Caco-2 (cell line): ENCODE results near the gene HOXC9. TPM values are rescaled to one million over a fixed set of nuclear protein-coding genes. Genes with fewer than 3 reads are reported as not detected.
A peak's percentile ranks its signal among the peaks of the same experiment; 100 is the strongest.

ENCODE experiments used
- BruUV-seq: library from RNA; stranded (reverse); fragments of 400-500 nt; replicated peaks from 2 replicates; lab custom pipeline; 2021; lab: Mats Ljungman, UMichigan
- CTCF ChIA-PET: fragments of 300-600 bp; sonication (Branson Sonifier 250); formaldehyde crosslinking; loops from one replicate; lab custom pipeline; 2022; ENCODE audit warnings: antibody characterized with exemption; lab: Charles Lee
- POLR2A ChIA-PET: fragments of 300-600 bp; sonication (Branson Sonifier 250); formaldehyde crosslinking; loops from one replicate; lab custom pipeline; 2022; ENCODE audit warnings: antibody characterized with exemption; lab: Charles Lee
- DNase-seq, 2 experiments: peaks; one replicate each; pipeline versions ENCODE4 v3.0.0 to v3.0.0-alpha.2; 2020 to 2022
- H3K27me3 ChIP-seq: replicated peaks from 2 replicates; pipeline ENCODE4 v1.6.0; 2011; ENCODE audit warnings: low read length; ENCODE audit not compliant: control insufficient read depth, insufficient read depth
- H3K36me3 ChIP-seq: 2 replicates; pipeline ENCODE4 v1.5.1; 2011; ENCODE audit warnings: low read length; ENCODE audit not compliant: control insufficient read depth, insufficient read depth
- H3K4me1 ChIP-seq: fragments of 250-450 bp; sonication (Bioruptor Pico); 2 replicates; pipeline ENCODE4 v1.5.1; 2020; ENCODE audit warnings: mild to moderate bottlenecking
- H3K4me3 ChIP-seq: 2 replicates; pipeline ENCODE4 v1.5.1; 2011; ENCODE audit warnings: low read depth, mild to moderate bottlenecking, control low read depth, low read length
- H3K9me3 ChIP-seq: fragments of 250-450 bp; sonication (Bioruptor Pico); 2 replicates; pipeline ENCODE4 v1.5.1; 2020; ENCODE audit warnings: mild to moderate bottlenecking, moderate library complexity
- H3K27ac Mint-ChIP-seq: one replicate; pipeline ENCODE4 v1.8.0; 2022; ENCODE audit warnings: mixed read lengths; ENCODE audit not compliant: unreplicated experiment
- H3K27me3 Mint-ChIP-seq: one replicate; pipeline ENCODE4 v1.8.0; 2022; ENCODE audit warnings: mixed read lengths; ENCODE audit not compliant: insufficient read depth, unreplicated experiment
- H3K36me3 Mint-ChIP-seq: one replicate; pipeline ENCODE4 v1.8.0; 2022; ENCODE audit warnings: mild to moderate bottlenecking, mixed read lengths; ENCODE audit not compliant: insufficient read depth, unreplicated experiment
- H3K4me1 Mint-ChIP-seq: one replicate; pipeline ENCODE4 v1.8.0; 2022; ENCODE audit warnings: low read depth, mixed read lengths; ENCODE audit not compliant: unreplicated experiment
- H3K4me3 Mint-ChIP-seq: one replicate; pipeline ENCODE4 v1.8.0; 2022; ENCODE audit warnings: mild to moderate bottlenecking, moderate library complexity, mixed read lengths; ENCODE audit not compliant: unreplicated experiment
- H3K9me3 Mint-ChIP-seq: one replicate; pipeline ENCODE4 v1.8.0; 2022; ENCODE audit warnings: mixed read lengths; ENCODE audit not compliant: unreplicated experiment
- CTCF ChIP-seq, 2 experiments: fragments of 200-600 bp in 1 of 2; IDR thresholded peaks; 1 replicate in 1 of 2; 2 replicates in 1 of 2; pipeline versions ENCODE4 v1.5.1 to v1.8.0; 2011 to 2022; ENCODE audit warnings: antibody characterized with exemption in 1 of 2, control low read depth in 1 of 2, inconsistent platforms in 1 of 2, low read depth in 1 of 2, low read length in 1 of 2, mild to moderate bottlenecking in 1 of 2, moderate library complexity in 1 of 2; ENCODE audit not compliant: insufficient read depth in 1 of 2, severe bottlenecking in 1 of 2, unreplicated experiment in 1 of 2
- intact Hi-C: fragments of 100-400 bp; cut with micrococcal nuclease; formaldehyde crosslinking; loops from one replicate; pipeline ENCODE4 v1.10.0; 2022; ENCODE audit not compliant: unreplicated experiment
- total RNA-seq: library from RNA; stranded (reverse); gene quantifications from 2 replicates; pipeline ENCODE4 v1.2.3, GENCODE V29; 2022

Gene HOXC9
- total RNA-seq, 1 experiment from 2014 or later, result 2.9 TPM

GRCh38 chr12:53984901-53985691, 14.9 kb upstream of the HOXC9 start, which contains the start of gene HOXC10:
Gene HOXC10 (plus strand): TSS chr12:53985146. CDS start chr12:53985260, 114 bp downstream.
- H3K4me3 Mint-ChIP-seq, result peak within 1 kb of the TSS; percentile 77
- no peaks in the 10 kb centered on the region for H3K9me3 Mint-ChIP-seq
- Histone ChIP-seq H3K27me3 (no peaks in the 10 kb centered on the region), H3K4me1 (peaks cover 41% of the 10 kb centered on the region), H3K4me3 (peak within 1 kb of the TSS; percentile 52), H3K36me3 (no peaks in the 10 kb centered on the region; the same call in 1 of the 2 replicates), H3K9me3 (no peaks in the 10 kb centered on the region)
- peak within 1 kb of the TSS; percentile 81 for H3K27ac Mint-ChIP-seq
- H3K4me1 Mint-ChIP-seq, result peaks cover 29% of the 10 kb centered on the region
- H3K36me3 Mint-ChIP-seq, result peaks cover 9% of the 10 kb centered on the region
- POLR2A ChIA-PET, result interaction anchor here (0.6 kb wide), 1 partner anchor 31 kb away, joined by 3 read pairs; no protein-coding TSS in a partner anchor
- intact Hi-C loops, result loop anchor here (1.0 kb wide), 2 partner anchors 216 to 229 kb away; no protein-coding TSS in a partner anchor
- peak; percentile 77 to 83 for TF ChIP-seq CTCF (IDR thresholded peaks at IDR 0.05; ENCODE audit: insufficient read depth in 1 of 2, low read depth in 1 of 2, low read length in 1 of 2, severe bottlenecking in 1 of 2, unreplicated experiment in 1 of 2)
- TSS peak; percentile 53 for BruUV-seq
- DNase-seq, result peak; percentile 90 to 92
- no peaks in the 10 kb centered on the region for H3K27me3 Mint-ChIP-seq
- CTCF ChIA-PET, result interaction anchor here (0.6 to 2.4 kb wide), 26 partner anchors 9 to 353 kb away, joined by 3 to 24 read pairs (median 5); partner anchors contain the start of genes HOXC11, HOXC13, HOXC5 and HOXC8

GRCh38 chr12:53985692-53985993, 14.3 kb upstream of the HOXC9 start:
- DNase-seq, result no peak
- intact Hi-C loops, result loop anchor here (1.0 kb wide), 1 partner anchor 216 kb away; no protein-coding TSS in a partner anchor
- ChIA-PET CTCF (interaction anchor here (0.7 to 2.4 kb wide), 8 partner anchors 10 to 222 kb away, joined by 4 to 24 read pairs (median 10); partner anchors contain the start of genes HOXC13 and HOXC5), POLR2A (no interaction called here)
- Mint-ChIP-seq H3K27me3 (no peaks in the 10 kb centered on the region), H3K36me3 (peaks cover 9% of the 10 kb centered on the region), H3K9me3 (no peaks in the 10 kb centered on the region), H3K4me3 (peak overlapping the region; percentile 77), H3K4me1 (peaks cover 29% of the 10 kb centered on the region), H3K27ac (peak overlapping the region; percentile 81)
- no peak for TF ChIP-seq CTCF (IDR thresholded peaks at IDR 0.05; ENCODE audit: insufficient read depth in 1 of 2, low read depth in 1 of 2, low read length in 1 of 2, severe bottlenecking in 1 of 2, unreplicated experiment in 1 of 2)
- no peaks in the 10 kb centered on the region; the same call in 1 of the 2 replicates for H3K36me3 ChIP-seq
- H3K4me3 ChIP-seq, result no peak overlapping the region
- BruUV-seq, result no TSS peak
- no peaks in the 10 kb centered on the region for H3K27me3 ChIP-seq
- H3K4me1 ChIP-seq, result peaks cover 42% of the 10 kb centered on the region
- H3K9me3 ChIP-seq, result no peaks in the 10 kb centered on the region

- Mint-ChIP-seq H3K27ac (no peak overlapping the region), H3K9me3 (no peaks in the 10 kb centered on the region), H3K4me1 (peaks cover 28% of the 10 kb centered on the region), H3K4me3 (peak overlapping the region; percentile 48), H3K36me3 (peaks cover 9% of the 10 kb centered on the region), H3K27me3 (no peaks in the 10 kb centered on the region)
- ChIA-PET CTCF (interaction anchor here (1.9 to 2.4 kb wide), 2 partner anchors 48 to 222 kb away, joined by 8 to 15 read pairs; partner anchors contain the start of gene HOXC13), POLR2A (no interaction called here)
- no peak for DNase-seq
- intact Hi-C loops, result loop anchor here (1.0 kb wide), 1 partner anchor 215 kb away; no protein-coding TSS in a partner anchor
- TF ChIP-seq CTCF (IDR thresholded peaks at IDR 0.05; ENCODE audit: insufficient read depth in 1 of 2, low read depth in 1 of 2, low read length in 1 of 2, severe bottlenecking in 1 of 2, unreplicated experiment in 1 of 2), result no peak
- Histone ChIP-seq H3K36me3 (no peaks in the 10 kb centered on the region; the same call in 1 of the 2 replicates), H3K4me1 (peaks cover 42% of the 10 kb centered on the region), H3K27me3 (no peaks in the 10 kb centered on the region), H3K4me3 (no peak overlapping the region), H3K9me3 (no peaks in the 10 kb centered on the region)
- no TSS peak for BruUV-seq
These were observed 13.8 kb upstream of the HOXC9 start for GRCh38 chr12:53985994-53986685.
